ENCODE data around the gene MDN1. TPM values are rescaled to one million over a fixed set of nuclear protein-coding genes. Genes with fewer than 3 reads are reported as not detected.

The MDN1 gene
- total RNA-seq, 4 donors from 2014 or later = 14.5 to 38.6 (median 27.8) TPM

GRCh38 chr6:89769572-89769971 is 50.0 kb downstream of the MDN1 start:
- WGBS, 2 donors = 91 to 94% methylated on average over 3 of the region's 3 CpGs
- TF ChIP-seq, protein P1, sequence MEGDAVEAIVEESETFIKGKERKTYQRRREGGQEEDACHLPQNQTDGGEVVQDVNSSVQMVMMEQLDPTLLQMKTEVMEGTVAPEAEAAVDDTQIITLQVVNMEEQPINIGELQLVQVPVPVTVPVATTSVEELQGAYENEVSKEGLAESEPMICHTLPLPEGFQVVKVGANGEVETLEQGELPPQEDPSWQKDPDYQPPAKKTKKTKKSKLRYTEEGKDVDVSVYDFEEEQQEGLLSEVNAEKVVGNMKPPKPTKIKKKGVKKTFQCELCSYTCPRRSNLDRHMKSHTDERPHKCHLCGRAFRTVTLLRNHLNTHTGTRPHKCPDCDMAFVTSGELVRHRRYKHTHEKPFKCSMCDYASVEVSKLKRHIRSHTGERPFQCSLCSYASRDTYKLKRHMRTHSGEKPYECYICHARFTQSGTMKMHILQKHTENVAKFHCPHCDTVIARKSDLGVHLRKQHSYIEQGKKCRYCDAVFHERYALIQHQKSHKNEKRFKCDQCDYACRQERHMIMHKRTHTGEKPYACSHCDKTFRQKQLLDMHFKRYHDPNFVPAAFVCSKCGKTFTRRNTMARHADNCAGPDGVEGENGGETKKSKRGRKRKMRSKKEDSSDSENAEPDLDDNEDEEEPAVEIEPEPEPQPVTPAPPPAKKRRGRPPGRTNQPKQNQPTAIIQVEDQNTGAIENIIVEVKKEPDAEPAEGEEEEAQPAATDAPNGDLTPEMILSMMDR (IDR thresholded peaks at IDR 0.05) = no peak
- TF ChIP-seq POLR2A (IDR thresholded peaks at IDR 0.05) = no peak

DNA sequence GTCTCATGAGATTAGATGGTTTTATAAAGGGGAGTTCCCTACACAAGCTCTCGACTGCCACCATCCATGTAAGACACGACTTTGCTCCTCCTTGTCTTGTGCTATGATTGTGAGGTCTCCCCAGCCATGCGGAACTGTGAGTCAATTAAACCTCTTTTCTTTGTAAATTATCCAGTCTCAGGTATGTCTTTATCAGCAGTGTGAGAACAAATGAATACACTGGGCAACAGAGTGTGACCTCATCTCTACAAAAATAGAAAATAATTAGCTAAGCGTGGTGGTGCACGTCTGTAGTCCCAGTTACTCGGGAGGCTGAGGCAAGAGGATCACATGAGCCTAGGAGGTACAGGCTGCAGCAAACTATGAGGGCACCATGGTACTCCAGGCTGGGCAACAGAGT is 51.3 kb downstream of the MDN1 start:
- intact Hi-C loops (cut with DNase I; ENCODE audit: low total_unique reads) = no loop called here
- TF ChIP-seq, protein P1 (IDR thresholded peaks at IDR 0.05) = no peak
- TF ChIP-seq POLR2A (IDR thresholded peaks at IDR 0.05) = no peak
- no peak overlapping the region for H3K4me3 ChIP-seq (ENCODE audit: low read depth, poor library complexity, severe bottlenecking)
- WGBS, 2 donors = 79 to 84% methylated on average over 6 of the region's 6 CpGs
- DNase-seq (ENCODE audit: low spot score in 2 of 2) = no peak

More at GRCh38 chr6:89769572-89769971, 50.0 kb downstream of the MDN1 start:
- intact Hi-C loops (cut with DNase I; ENCODE audit: low total_unique reads) = no loop called here
- no peak for DNase-seq (ENCODE audit: low spot score in 2 of 2)
- H3K4me3 ChIP-seq (ENCODE audit: low read depth, poor library complexity, severe bottlenecking) = no peak overlapping the region

DNA sequence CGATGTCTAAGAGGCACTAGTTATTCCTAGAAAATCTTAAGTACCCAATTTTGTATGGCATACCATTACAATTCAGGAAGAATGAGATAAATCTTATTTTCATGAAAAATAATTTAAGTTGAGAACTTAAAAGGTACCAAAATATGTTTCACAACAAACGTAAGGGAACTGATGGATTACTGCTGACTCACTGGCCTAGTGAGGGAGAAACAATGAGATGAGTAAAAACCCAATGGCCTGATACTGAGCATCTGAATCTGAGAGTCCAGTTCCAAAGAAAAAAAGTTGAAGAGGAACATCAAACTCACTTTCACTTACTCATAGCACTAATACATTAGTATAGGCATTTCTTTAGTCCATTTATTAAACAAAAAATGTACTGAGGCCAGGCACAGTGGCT is 56.0 kb downstream of the MDN1 start:
- no peak for DNase-seq (ENCODE audit: low spot score in 2 of 2)
- H3K4me3 ChIP-seq (ENCODE audit: low read depth, poor library complexity, severe bottlenecking) = no peak overlapping the region
- intact Hi-C loops (cut with DNase I; ENCODE audit: low total_unique reads) = no loop called here
- 87 to 94% methylated on average over 2 of the region's 2 CpGs for whole genome bisulfite sequencing, 2 donors
- TF ChIP-seq, protein P1 (IDR thresholded peaks at IDR 0.05) = no peak
- TF ChIP-seq POLR2A (IDR thresholded peaks at IDR 0.05) = no peak

- 93 to 100% methylated on average over 1 of the region's 1 CpG for WGBS, 2 donors
- intact Hi-C loops (cut with DNase I; ENCODE audit: low total_unique reads) = no loop called here
- no peak overlapping the region for H3K4me3 ChIP-seq (ENCODE audit: low read depth, poor library complexity, severe bottlenecking)
- TF ChIP-seq POLR2A (IDR thresholded peaks at IDR 0.05) = no peak
- TF ChIP-seq, protein P1 (IDR thresholded peaks at IDR 0.05) = no peak
- DNase-seq (ENCODE audit: low spot score in 2 of 2) = no peak
Measured at GRCh38 chr6:89758830-89759229, 60.8 kb downstream of the MDN1 start.

DNA sequence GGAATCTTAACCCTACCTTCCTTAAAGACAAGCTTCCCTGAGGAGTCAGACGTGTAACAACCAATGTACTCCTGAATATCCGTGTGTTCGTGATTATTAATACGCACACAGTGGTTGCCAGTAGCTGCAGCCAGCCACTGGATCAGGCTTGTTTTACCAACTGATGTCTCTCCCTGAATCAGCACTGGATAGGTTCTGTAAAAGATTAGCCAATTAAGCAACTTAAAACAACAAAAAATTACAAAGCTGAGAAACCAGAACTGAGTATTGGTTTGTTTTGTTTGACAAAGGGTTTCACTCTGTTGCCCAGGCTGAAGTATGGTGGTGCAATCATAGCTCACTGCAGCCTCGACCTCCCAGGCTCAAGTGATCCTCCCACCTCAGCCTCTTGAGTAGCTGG is 69.3 kb downstream of the MDN1 start:
- H3K4me3 ChIP-seq (ENCODE audit: low read depth, poor library complexity, severe bottlenecking) = no peak overlapping the region
- WGBS, 2 donors = 91 to 92% methylated on average over 5 of the region's 5 CpGs
- intact Hi-C loops (cut with DNase I; ENCODE audit: low total_unique reads) = no loop called here
- TF ChIP-seq, protein P1 (IDR thresholded peaks at IDR 0.05) = no peak
- TF ChIP-seq POLR2A (IDR thresholded peaks at IDR 0.05) = no peak
- no peak for DNase-seq (ENCODE audit: low spot score in 2 of 2)

DNA sequence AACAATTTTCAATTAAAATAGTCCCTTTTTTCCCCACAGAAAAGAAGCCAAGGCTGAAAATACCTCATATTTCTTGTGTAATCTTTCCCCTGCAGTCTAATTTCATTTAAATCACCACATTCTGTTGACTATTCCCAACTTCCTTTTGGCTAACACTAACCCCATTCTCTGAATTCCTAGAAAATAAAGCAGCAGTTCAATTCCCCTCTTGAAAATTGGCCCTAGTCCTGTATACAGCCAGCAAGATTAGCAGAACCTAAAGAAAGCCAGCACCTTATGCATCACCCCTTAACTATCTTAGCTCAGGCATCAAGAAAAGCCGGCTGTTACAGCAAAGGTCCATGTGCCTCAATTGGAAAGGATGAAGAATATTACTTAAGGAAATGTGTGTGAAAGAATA is 69.7 kb downstream of the MDN1 start:
- intact Hi-C loops (cut with DNase I; ENCODE audit: low total_unique reads) = no loop called here
- 87 to 92% methylated on average over 1 of the region's 1 CpG for WGBS, 2 donors

More for the DNA sequence above, 69.7 kb downstream of the MDN1 start:
- DNase-seq (ENCODE audit: low spot score in 2 of 2) = no peak
- H3K4me3 ChIP-seq (ENCODE audit: low read depth, poor library complexity, severe bottlenecking) = no peak overlapping the region
- TF ChIP-seq, protein P1 (IDR thresholded peaks at IDR 0.05) = no peak
- TF ChIP-seq POLR2A (IDR thresholded peaks at IDR 0.05) = no peak
